Right atrium auricular region (tissue), 2 donors: ENCODE data around the gene TLCD2. TPM values are rescaled to one million over a fixed set of nuclear protein-coding genes. Genes with fewer than 3 reads are reported as not detected.

Source experiments
- DNase-seq: peaks from one replicate; pipeline ENCODE4 v3.0.0-alpha.2; 2019; ENCODE audit warnings: low spot score
- H3K27ac ChIP-seq, 2 donors: fragments of 200-600 bp; sonication (generic); 1 replicate in 1 of 2; 2 replicates in 1 of 2; pipeline ENCODE4 v1.5.1; 2016 to 2019
- H3K27me3 ChIP-seq, 2 donors: fragments of 200-600 bp; sonication (generic); one replicate each; pipeline versions ENCODE4 v1.5.1 to v1.6.0; 2017 to 2019
- H3K36me3 ChIP-seq: fragments of 200-600 bp; sonication (generic); one replicate; pipeline ENCODE4 v1.5.1; 2016
- H3K4me1 ChIP-seq, 2 donors: fragments of 200-600 bp; sonication (generic); one replicate each; pipeline versions ENCODE4 v1.5.1 to v1.6.0; 2017 to 2019
- H3K4me3 ChIP-seq, 2 donors: fragments of 200-600 bp; sonication (generic); 1 replicate in 1 of 2; 2 replicates in 1 of 2; pipeline ENCODE4 v1.5.1; 2017 to 2019; ENCODE audit warnings: mild to moderate bottlenecking in 1 of 2, moderate library complexity in 1 of 2
- H3K9me3 ChIP-seq, 2 donors: fragments of 200-600 bp; sonication (generic); one replicate each; pipeline ENCODE4 v1.5.1; 2019
- CTCF ChIP-seq, 2 donors: fragments of 200-600 bp; sonication (generic); IDR thresholded peaks; one replicate each; pipeline ENCODE4 v1.5.1; 2019; ENCODE audit warnings: antibody characterized with exemption in 2 of 2
- total RNA-seq, 2 donors: library from RNA; depleted of rRNA; stranded (reverse); fragments of >200 nt; gene quantifications; one replicate each; pipeline ENCODE4 v1.1.0, GENCODE V29; 2016

Gene TLCD2
- total RNA-seq, 2 donors from 2014 or later = 1.1 to 3.7 TPM

- Histone ChIP-seq H3K27me3 (no peaks in the 10 kb centered on the region), H3K27ac (no peak overlapping the region), H3K4me3 (no peak overlapping the region), H3K4me1 (peaks cover 0 to 56% of the 10 kb centered on the region in 2 donors), H3K36me3 (peaks cover 9% of the 10 kb centered on the region), H3K9me3 (no peaks in the 10 kb centered on the region)
- no peak for DNase-seq
- TF ChIP-seq CTCF (IDR thresholded peaks at IDR 0.05) = no peak
Observed at GRCh38 chr17:1727876-1728630, 17.9 kb upstream of the TLCD2 start.

- H3K36me3 ChIP-seq = peaks cover 1% of the 10 kb centered on the region
- peaks cover 0 to 60% of the 10 kb centered on the region in 2 donors for H3K4me1 ChIP-seq
- no peaks in the 10 kb centered on the region for H3K27me3 ChIP-seq
- no peak for TF ChIP-seq CTCF (IDR thresholded peaks at IDR 0.05)
- H3K27ac ChIP-seq = no peak overlapping the region
- no peak for DNase-seq
- H3K9me3 ChIP-seq = no peaks in the 10 kb centered on the region
- H3K4me3 ChIP-seq = no peak overlapping the region
Observed at GRCh38 chr17:1727258-1727789, 17.1 kb upstream of the TLCD2 start.

GRCh38 chr17:1726626-1727257 lies 16.6 kb upstream of the TLCD2 start:
- no peak overlapping the region for H3K4me3 ChIP-seq
- TF ChIP-seq CTCF (IDR thresholded peaks at IDR 0.05) = no peak
- no peaks in the 10 kb centered on the region for H3K36me3 ChIP-seq
- H3K27ac ChIP-seq = no peak overlapping the region
- DNase-seq = no peak
- H3K9me3 ChIP-seq = no peaks in the 10 kb centered on the region
- peaks cover 0 to 60% of the 10 kb centered on the region in 2 donors for H3K4me1 ChIP-seq
- no peaks in the 10 kb centered on the region for H3K27me3 ChIP-seq

- Histone ChIP-seq H3K4me3 (peak overlapping the region in 1 of 2 donors; percentile 73), H3K27ac (peak overlapping the region in 1 of 2 donors; percentile 90), H3K9me3 (no peaks in the 10 kb centered on the region), H3K27me3 (no peaks in the 10 kb centered on the region), H3K36me3 (no peaks in the 10 kb centered on the region), H3K4me1 (peaks cover 0 to 55% of the 10 kb centered on the region in 2 donors)
- no peak for DNase-seq
- TF ChIP-seq CTCF (IDR thresholded peaks at IDR 0.05) = no peak
Observed at GRCh38 chr17:1725642-1726511, 15.7 kb upstream of the TLCD2 start.

- H3K4me3 ChIP-seq = peak overlapping the region; percentile 51 to 73
- peaks cover 0 to 52% of the 10 kb centered on the region in 2 donors for H3K4me1 ChIP-seq
- TF ChIP-seq CTCF (IDR thresholded peaks at IDR 0.05) = no peak
- peak overlapping the region; percentile 88 to 90 for H3K27ac ChIP-seq
- no peaks in the 10 kb centered on the region for H3K27me3 ChIP-seq
- no peak for DNase-seq
- H3K36me3 ChIP-seq = no peaks in the 10 kb centered on the region
- no peaks in the 10 kb centered on the region for H3K9me3 ChIP-seq
Observed at GRCh38 chr17:1724869-1725641, 14.9 kb upstream of the TLCD2 start.
